ENCODE results near the gene ZNF423. TPM values are rescaled to one million over a fixed set of nuclear protein-coding genes. Genes with fewer than 3 reads are reported as not detected.

Gene ZNF423
- total RNA-seq, 1 donor from 2014 or later: not detected

DNA sequence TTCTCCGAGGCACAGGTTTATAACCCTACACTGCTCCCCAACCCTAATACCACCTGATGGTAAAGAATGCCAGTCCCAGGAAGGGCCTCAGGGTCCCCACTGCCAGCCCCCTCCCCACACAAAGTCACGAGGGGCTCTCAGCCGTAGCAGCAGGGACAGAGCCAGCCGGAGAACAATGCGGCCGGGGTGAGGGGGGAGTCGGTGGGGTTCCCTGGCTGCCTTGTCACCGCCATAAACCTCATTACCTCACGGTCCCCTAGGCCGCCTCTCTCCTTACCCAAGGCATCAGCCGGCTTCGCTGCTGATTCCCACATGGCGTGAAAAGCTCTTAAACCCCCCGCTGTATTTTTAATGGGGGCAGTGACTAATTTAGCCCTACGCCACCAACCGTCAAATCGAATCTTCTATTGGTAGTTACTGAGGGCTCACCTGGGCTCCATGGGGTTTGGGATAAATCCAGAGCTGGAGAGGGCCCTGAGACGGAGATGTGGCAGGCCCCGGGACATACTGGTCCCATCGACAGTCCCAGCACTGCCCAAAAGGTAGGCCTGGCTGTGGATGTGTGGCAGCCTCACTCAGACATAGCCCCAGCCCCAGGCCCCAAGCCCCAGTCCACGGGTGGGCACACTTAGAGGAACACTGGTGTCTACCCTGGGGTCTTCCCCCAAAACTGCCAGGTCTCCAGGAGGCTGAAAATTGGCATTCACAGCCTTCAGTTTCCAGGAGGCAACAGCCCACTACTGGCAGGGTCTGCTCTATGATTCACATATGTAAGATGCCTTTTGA, 367.0 kb downstream of the ZNF423 start:
- ATAC-seq (ENCODE audit: low read depth): no peak
- DNase-seq: peak; percentile 11
- Mint-ChIP-seq H3K27me3 (peaks cover 7% of the 10 kb centered on the region), H3K4me3 (no peak overlapping the region), H3K9me3 (no peaks in the 10 kb centered on the region), H3K4me1 (no peaks in the 10 kb centered on the region), H3K36me3 (ENCODE audit: low read depth) (no peaks in the 10 kb centered on the region), H3K27ac (no peak overlapping the region)
- TF ChIP-seq, protein P1, sequence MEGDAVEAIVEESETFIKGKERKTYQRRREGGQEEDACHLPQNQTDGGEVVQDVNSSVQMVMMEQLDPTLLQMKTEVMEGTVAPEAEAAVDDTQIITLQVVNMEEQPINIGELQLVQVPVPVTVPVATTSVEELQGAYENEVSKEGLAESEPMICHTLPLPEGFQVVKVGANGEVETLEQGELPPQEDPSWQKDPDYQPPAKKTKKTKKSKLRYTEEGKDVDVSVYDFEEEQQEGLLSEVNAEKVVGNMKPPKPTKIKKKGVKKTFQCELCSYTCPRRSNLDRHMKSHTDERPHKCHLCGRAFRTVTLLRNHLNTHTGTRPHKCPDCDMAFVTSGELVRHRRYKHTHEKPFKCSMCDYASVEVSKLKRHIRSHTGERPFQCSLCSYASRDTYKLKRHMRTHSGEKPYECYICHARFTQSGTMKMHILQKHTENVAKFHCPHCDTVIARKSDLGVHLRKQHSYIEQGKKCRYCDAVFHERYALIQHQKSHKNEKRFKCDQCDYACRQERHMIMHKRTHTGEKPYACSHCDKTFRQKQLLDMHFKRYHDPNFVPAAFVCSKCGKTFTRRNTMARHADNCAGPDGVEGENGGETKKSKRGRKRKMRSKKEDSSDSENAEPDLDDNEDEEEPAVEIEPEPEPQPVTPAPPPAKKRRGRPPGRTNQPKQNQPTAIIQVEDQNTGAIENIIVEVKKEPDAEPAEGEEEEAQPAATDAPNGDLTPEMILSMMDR (IDR thresholded peaks at IDR 0.05): no peak
- ChIA-PET CTCF (no interaction called here), POLR2A (no interaction called here)
- intact Hi-C loops (cut with micrococcal nuclease): no loop called here

DNA sequence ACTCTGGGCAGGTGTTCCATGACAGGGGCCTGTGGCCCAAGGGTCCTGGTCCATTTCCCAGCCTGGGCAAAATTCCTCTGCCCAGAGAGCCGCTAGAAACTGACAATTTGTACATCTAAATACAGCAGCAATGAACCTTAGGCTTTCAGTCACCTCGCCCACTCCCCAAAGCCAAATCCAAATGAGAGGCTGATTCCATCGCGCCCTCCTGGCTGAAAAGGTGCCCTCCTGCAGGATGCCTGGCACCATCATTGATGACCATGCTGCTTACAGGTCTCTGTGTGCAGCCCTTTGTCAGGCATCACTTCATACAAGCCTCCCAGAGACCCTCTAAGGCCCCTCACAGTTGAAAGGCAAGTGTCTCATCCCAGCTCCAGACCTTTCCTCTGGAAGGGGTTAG, 367.6 kb downstream of the ZNF423 start:
- H3K36me3 Mint-ChIP-seq (ENCODE audit: low read depth): no peaks in the 10 kb centered on the region
- peaks cover 6% of the 10 kb centered on the region for H3K27me3 Mint-ChIP-seq
- CTCF ChIA-PET: no interaction called here
- peaks cover 2% of the 10 kb centered on the region for H3K4me1 Mint-ChIP-seq
- ATAC-seq (ENCODE audit: low read depth) (no peak), DNase-seq (no peak)
- no peak overlapping the region for H3K27ac Mint-ChIP-seq
- intact Hi-C loops (cut with micrococcal nuclease): no loop called here
- POLR2A ChIA-PET: no interaction called here
- TF ChIP-seq, protein P1 (IDR thresholded peaks at IDR 0.05): no peak
- H3K4me3 Mint-ChIP-seq: no peak overlapping the region
- no peaks in the 10 kb centered on the region for H3K9me3 Mint-ChIP-seq

GRCh38 chr16:49487746-49488145, 368.2 kb downstream of the ZNF423 start:
- CTCF ChIA-PET: no interaction called here
- DNase-seq (peak; percentile 7), ATAC-seq (ENCODE audit: low read depth) (no peak)
- TF ChIP-seq, protein P1 (IDR thresholded peaks at IDR 0.05): no peak
- Mint-ChIP-seq H3K27me3 (peaks cover 4% of the 10 kb centered on the region), H3K9me3 (no peaks in the 10 kb centered on the region), H3K27ac (no peak overlapping the region), H3K4me1 (peaks cover 6% of the 10 kb centered on the region), H3K36me3 (ENCODE audit: low read depth) (no peaks in the 10 kb centered on the region), H3K4me3 (no peak overlapping the region)
- POLR2A ChIA-PET: no interaction called here
- intact Hi-C loops (cut with micrococcal nuclease): no loop called here

DNA sequence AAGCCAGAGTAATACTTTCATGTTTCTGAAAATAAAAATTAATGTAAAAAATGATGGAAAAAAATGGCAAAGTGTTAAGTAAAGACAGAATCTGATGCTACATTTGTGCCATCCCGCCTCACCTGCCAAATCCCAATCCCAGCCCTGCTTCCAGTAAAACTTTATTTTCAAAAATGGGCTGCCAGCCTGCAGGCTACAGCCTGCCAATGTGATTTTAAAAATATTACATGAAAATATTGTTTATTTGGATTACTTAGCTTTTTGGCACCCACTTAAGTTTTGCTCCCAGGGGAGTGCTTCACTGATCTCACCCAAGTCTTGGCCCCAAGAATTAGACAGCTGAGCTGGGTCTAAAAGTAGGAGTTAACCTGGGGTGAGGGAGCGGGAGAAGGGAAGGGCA, 369.5 kb downstream of the ZNF423 start:
- TF ChIP-seq, protein P1 (IDR thresholded peaks at IDR 0.05): no peak
- no peaks in the 10 kb centered on the region for H3K36me3 Mint-ChIP-seq (ENCODE audit: low read depth)
- H3K4me3 Mint-ChIP-seq: no peak overlapping the region
- intact Hi-C loops (cut with micrococcal nuclease): no loop called here
- ChIA-PET CTCF (no interaction called here), POLR2A (no interaction called here)
- no peaks in the 10 kb centered on the region for H3K9me3 Mint-ChIP-seq
- DNase-seq (no peak), ATAC-seq (ENCODE audit: low read depth) (no peak)
- H3K27ac Mint-ChIP-seq: no peak overlapping the region
- H3K4me1 Mint-ChIP-seq: peaks cover 9% of the 10 kb centered on the region
- H3K27me3 Mint-ChIP-seq: peaks cover 8% of the 10 kb centered on the region

DNA sequence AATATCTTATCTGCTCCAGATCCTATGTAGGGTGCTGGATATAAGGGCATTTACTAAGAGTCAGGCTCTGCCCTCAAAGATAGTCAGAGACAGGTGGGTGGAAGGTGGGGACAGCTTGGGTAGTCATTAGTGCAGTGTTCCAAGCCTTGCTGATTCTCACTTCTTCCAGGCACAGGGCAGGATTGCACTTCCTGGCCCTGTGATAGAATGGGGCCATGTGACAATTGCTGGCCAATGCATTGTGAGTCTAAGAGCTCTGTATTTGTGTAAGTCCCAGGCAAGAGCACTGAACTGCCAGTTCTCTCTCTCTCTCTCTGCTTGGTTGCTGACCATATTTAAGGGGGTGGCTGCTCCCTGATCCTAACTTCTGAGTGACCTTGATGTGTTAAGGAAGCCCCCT, 370.2 kb downstream of the ZNF423 start:
- no peak overlapping the region for H3K4me3 Mint-ChIP-seq
- intact Hi-C loops (cut with micrococcal nuclease): no loop called here
- ChIA-PET CTCF (no interaction called here), POLR2A (no interaction called here)
- H3K27ac Mint-ChIP-seq: no peak overlapping the region
- no peak for DNase-seq
- no peaks in the 10 kb centered on the region for H3K9me3 Mint-ChIP-seq
- peaks cover 6% of the 10 kb centered on the region for H3K27me3 Mint-ChIP-seq
- TF ChIP-seq, protein P1 (IDR thresholded peaks at IDR 0.05): no peak
- ATAC-seq (ENCODE audit: low read depth): no peak
- H3K36me3 Mint-ChIP-seq (ENCODE audit: low read depth): no peaks in the 10 kb centered on the region
- peaks cover 9% of the 10 kb centered on the region for H3K4me1 Mint-ChIP-seq

Measured in activated B cell treated with CpG ODN at 0.5 μM for 24 hours (primary cell).